ENCODE measurements around the gene MESP2. TPM values are rescaled to one million over a fixed set of nuclear protein-coding genes. Genes with fewer than 3 reads are reported as not detected.

The MESP2 gene
- polyA plus RNA-seq, 1 donor from 2014 or later, result not detected

GRCh38 chr15:89818287-89818686 is 42.2 kb downstream of the MESP2 start:
- Histone ChIP-seq H3K79me2 (replicated peaks; ENCODE audit: insufficient read depth, low read length) (no peaks in the 10 kb centered on the region), H3K4me2 (ENCODE audit: low read length) (no peak overlapping the region), H3K27ac (ENCODE audit: low read length) (no peak overlapping the region), H3K27me3 (ENCODE audit: insufficient read depth, low read depth, low read length) (peaks cover 36% of the 10 kb centered on the region), H3K9me2 (ENCODE audit: insufficient read depth, low read length) (no peaks in the 10 kb centered on the region), H3K9me3 (ENCODE audit: low read length) (peaks cover 8% of the 10 kb centered on the region), H4K20me1 (ENCODE audit: insufficient read depth) (no peaks in the 10 kb centered on the region), H3K4me3 (ENCODE audit: low read length) (no peak overlapping the region), H3K9ac (ENCODE audit: low read length) (no peak overlapping the region), H2AFZ (ENCODE audit: low read depth, low read length) (no peak overlapping the region), H3K36me3 (ENCODE audit: insufficient read depth, low read length) (no peaks in the 10 kb centered on the region), H3F3A (ENCODE audit: insufficient read depth, low read length, poor library complexity, severe bottlenecking) (no peaks in the 10 kb centered on the region)
- TF ChIP-seq TAF1 (IDR thresholded peaks at IDR 0.05; ENCODE audit: low read depth) (no peak), SMC3 (conservative IDR thresholded peaks at IDR 0.05; ENCODE audit: poor library complexity) (no peak), EZH2 (IDR thresholded peaks at IDR 0.05; ENCODE audit: borderline replicate concordance, insufficient read depth, low read length, poor library complexity, severe bottlenecking) (no peak), RAD21 (conservative IDR thresholded peaks at IDR 0.05) (no peak), CTCF (IDR thresholded peaks at IDR 0.05; ENCODE audit: poor library complexity, severe bottlenecking) (no peak), POLR2AphosphoS5 (IDR thresholded peaks at IDR 0.05) (no peak)

GRCh38 chr15:89820666-89821611 is 44.8 kb downstream of the MESP2 start:
- no peak overlapping the region for H3K27ac ChIP-seq (ENCODE audit: low read length)
- no peak for TF ChIP-seq RAD21 (conservative IDR thresholded peaks at IDR 0.05)
- TF ChIP-seq SMC3 (conservative IDR thresholded peaks at IDR 0.05; ENCODE audit: poor library complexity), result no peak
- TF ChIP-seq TAF1 (IDR thresholded peaks at IDR 0.05; ENCODE audit: low read depth), result no peak
- TF ChIP-seq EZH2 (IDR thresholded peaks at IDR 0.05; ENCODE audit: borderline replicate concordance, insufficient read depth, low read length, poor library complexity, severe bottlenecking), result no peak
- no peak for TF ChIP-seq MXI1 (conservative IDR thresholded peaks at IDR 0.05; ENCODE audit: poor library complexity, severe bottlenecking)
- TF ChIP-seq POLR2AphosphoS5 (IDR thresholded peaks at IDR 0.05), result no peak
- TF ChIP-seq EP300 (conservative IDR thresholded peaks at IDR 0.05; ENCODE audit: poor library complexity, severe bottlenecking), result no peak
- TF ChIP-seq REST (IDR thresholded peaks at IDR 0.05; ENCODE audit: borderline replicate concordance), result no peak
- no peak for TF ChIP-seq CTCF (IDR thresholded peaks at IDR 0.05; ENCODE audit: poor library complexity, severe bottlenecking)
- H4K20me1 ChIP-seq (ENCODE audit: insufficient read depth), result no peaks in the 10 kb centered on the region
- H3K9me2 ChIP-seq (ENCODE audit: insufficient read depth, low read length), result no peaks in the 10 kb centered on the region
- H3K4me3 ChIP-seq (ENCODE audit: low read length), result no peak overlapping the region
- no peak overlapping the region for H3K4me2 ChIP-seq (ENCODE audit: low read length)
- H3K9me3 ChIP-seq (ENCODE audit: low read length), result peaks cover 1% of the 10 kb centered on the region
- H3K27me3 ChIP-seq (ENCODE audit: insufficient read depth, low read depth, low read length), result peaks cover 10% of the 10 kb centered on the region
- H3K79me2 ChIP-seq (replicated peaks; ENCODE audit: insufficient read depth, low read length), result no peaks in the 10 kb centered on the region
- H3K9ac ChIP-seq (ENCODE audit: low read length), result no peak overlapping the region
- no peaks in the 10 kb centered on the region for H3K36me3 ChIP-seq (ENCODE audit: insufficient read depth, low read length)
- no peak overlapping the region for H2AFZ ChIP-seq (ENCODE audit: low read depth, low read length)
- no peaks in the 10 kb centered on the region for H3F3A ChIP-seq (ENCODE audit: insufficient read depth, low read length, poor library complexity, severe bottlenecking)

Measured in neural cell (in vitro differentiated cells).